Measurements from ENCODE around the gene ZNF221. TPM values are rescaled to one million over a fixed set of nuclear protein-coding genes. Genes with fewer than 3 reads are reported as not detected.

ZNF221 gene
- total RNA-seq, result 2.4 TPM
- polyA plus RNA-seq, result 1.1 TPM
- long read RNA-seq, donor 1, result 0 reads
- long read RNA-seq, donor 2, partial matches to known transcripts, result 0 of 2 reads
- long read RNA-seq, donor 2, other reads (novel, unspliced or antisense), result 0 of 2 reads
- long read RNA-seq, donor 3, result 0 reads
- long read RNA-seq, donor 4, result 0 reads
- long read RNA-seq, donor 5, partial matches to known transcripts, result 0 of 1 reads
- long read RNA-seq, donor 5, other reads (novel, unspliced or antisense), result 0 of 1 reads
- long read RNA-seq, donor 6, result 0 reads
- long read RNA-seq, donor 7, partial matches to known transcripts, result 0 of 1 reads
- long read RNA-seq, donor 7, other reads (novel, unspliced or antisense), result 0 of 1 reads
- long read RNA-seq, donor 8, result 0 reads
- long read RNA-seq, donor 9, result 0 reads
- long read RNA-seq, donor 10, result 0 reads

DNA sequence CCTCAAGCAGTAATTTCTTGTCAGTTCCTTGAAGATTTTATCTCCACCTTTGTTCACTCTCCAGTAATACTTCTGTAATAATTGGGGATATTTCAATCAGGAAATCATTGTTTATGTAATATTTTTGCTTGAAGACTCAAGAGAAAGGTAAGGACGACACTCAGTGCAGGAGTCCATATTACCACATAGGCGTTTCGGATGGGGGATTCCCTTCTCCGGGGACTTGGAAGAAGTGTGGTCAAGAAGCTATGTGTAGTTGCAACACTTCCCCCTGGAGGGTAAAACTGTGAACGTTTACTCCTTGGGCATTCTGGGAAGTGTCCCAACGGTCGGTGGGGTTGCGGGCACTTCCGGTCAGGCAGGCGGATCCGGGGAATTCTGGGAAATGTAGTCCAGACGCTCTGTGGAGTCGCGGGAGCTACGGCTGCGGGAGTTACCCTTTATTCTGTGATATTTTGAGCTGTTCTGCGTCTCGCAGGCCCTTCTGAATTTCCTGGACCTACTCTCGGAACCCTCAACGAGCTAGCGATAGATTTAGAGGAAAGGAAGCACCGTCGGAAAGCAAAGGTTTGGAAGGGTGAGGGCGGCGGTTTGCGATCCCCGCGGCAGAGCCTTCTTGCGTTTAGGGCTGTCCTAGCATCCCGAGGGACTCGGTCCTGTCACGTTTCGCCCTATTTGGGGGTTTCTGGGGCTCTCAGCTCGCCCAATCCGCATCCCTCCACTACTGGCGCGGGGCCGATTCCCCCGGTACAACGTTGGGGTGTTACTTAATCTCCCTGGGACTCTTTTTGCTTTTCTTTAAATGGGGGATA lies at the start of gene ZNF221:
Gene ZNF221, plus strand, starts transcription at position 395 of the 812 bp plus-strand sequence. CDS start 11,499 bp downstream, outside the sequence.
- Histone ChIP-seq H3K9me3 (ENCODE audit: control insufficient read depth in 2 of 2, insufficient read depth in 1 of 2, low read length in 1 of 2) (peaks cover 0 to 10% of the 10 kb centered on the region in 2 donors), H3K27me3 (ENCODE audit: control insufficient read depth in 2 of 2, insufficient read depth in 1 of 2, low read length in 1 of 2) (no peaks in the 10 kb centered on the region), H3K4me3 (ENCODE audit: low read length in 2 of 2) (peak within 1 kb of the TSS; percentile 56 to 79), H3K4me1 (ENCODE audit: control insufficient read depth in 2 of 2, insufficient read depth in 2 of 2, low read length in 2 of 2) (peaks cover 0 to 5% of the 10 kb centered on the region in 2 donors), H3K27ac (ENCODE audit: low read depth in 1 of 2, low read length in 1 of 2) (peak within 1 kb of the TSS in 1 of 2 donors; percentile 45), H3K36me3 (ENCODE audit: control insufficient read depth in 2 of 2, insufficient read depth in 2 of 2, low read length in 1 of 2) (no peaks in the 10 kb centered on the region)
- peak; percentile 44 to 83 (median 56) for DNase-seq (ENCODE audit: low read depth in 6 of 9, low spot score in 9 of 9)
- 1% methylated on average over 40 of the region's 40 CpGs for WGBS

DNA sequence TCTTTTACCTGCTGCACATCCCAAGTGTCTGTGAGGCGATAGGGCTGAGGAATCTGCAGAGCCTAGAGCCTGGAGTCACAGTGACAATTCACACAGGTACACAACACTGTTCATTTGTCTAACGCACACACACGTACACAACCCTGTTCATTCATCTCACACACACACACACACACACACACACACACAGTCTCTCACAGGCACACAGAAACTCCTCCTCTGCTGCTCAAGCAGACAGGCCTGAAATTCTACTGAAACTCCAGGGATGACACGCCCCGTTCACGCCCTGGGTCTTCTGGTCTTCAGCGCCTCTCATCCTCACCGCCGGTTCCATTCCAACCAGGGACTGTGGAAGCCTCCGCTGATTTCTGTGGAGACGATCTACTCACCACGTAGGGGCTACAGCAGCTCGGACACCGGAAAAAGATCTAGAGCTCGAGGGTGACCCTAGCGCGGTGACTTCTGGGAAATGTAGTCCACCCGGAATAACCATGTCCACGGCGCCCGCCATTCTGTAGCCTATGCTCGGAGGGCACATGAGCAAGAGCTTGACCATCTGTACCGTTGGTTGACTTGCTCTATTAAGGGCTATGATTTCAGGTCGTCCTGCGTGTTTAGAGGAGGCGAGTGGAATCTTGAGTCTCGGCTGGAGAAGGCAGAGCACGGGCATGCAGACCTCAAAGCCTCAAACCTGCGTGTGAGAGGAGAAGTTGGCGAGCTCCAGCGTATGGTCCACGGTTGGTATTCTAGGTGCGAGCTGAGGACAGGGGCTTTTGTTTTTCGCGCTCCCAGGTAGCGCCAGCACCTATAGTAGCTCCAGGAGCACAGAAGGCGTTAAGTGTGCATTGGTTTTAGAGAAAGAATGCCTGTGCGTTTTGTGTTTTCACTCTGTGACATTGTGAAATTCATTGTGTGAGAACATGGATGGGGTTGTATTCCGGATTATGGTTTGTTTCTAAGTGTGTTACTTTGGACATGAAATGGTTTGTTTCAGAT lies 49.3 kb upstream of the ZNF221 start:
- WGBS, result 21% methylated on average over 39 of the region's 39 CpGs
- DNase-seq (ENCODE audit: low read depth in 6 of 9, low spot score in 9 of 9), result peak; percentile 42 to 81 (median 54)
- peaks cover 0 to 10% of the 10 kb centered on the region in 2 donors for H3K9me3 ChIP-seq (ENCODE audit: control insufficient read depth in 2 of 2, insufficient read depth in 1 of 2, low read length in 1 of 2)
- H3K36me3 ChIP-seq (ENCODE audit: control insufficient read depth in 2 of 2, insufficient read depth in 2 of 2, low read length in 1 of 2), result no peaks in the 10 kb centered on the region
- H3K27me3 ChIP-seq (ENCODE audit: control insufficient read depth in 2 of 2, insufficient read depth in 1 of 2, low read length in 1 of 2), result no peaks in the 10 kb centered on the region
- H3K4me1 ChIP-seq (ENCODE audit: control insufficient read depth in 2 of 2, insufficient read depth in 2 of 2, low read length in 2 of 2), result peaks cover 5 to 9% of the 10 kb centered on the region in 2 donors
- H3K4me3 ChIP-seq (ENCODE audit: low read length in 2 of 2), result peak overlapping the region; percentile 58 to 61
- H3K27ac ChIP-seq (ENCODE audit: low read depth in 1 of 2, low read length in 1 of 2), result no peak overlapping the region

DNA sequence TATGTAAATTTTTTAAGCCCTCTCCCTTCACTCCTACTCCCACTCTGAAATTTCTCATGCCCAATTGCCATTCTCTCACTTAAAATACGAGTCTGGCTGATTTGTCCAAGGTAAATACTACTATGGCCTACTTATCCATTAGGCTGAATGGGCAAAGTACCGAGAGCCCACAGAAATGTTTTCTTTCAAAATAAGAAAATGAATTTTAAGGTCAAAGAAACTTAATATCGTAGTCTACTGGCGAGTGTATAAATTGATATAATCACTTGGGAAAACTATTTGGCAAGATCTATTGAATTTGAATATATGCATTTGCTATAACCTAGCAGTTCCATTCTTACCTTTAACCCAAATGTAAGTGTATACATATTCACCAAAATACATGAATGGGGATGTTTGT lies 48.6 kb upstream of the ZNF221 start:
- no peaks in the 10 kb centered on the region for H3K27me3 ChIP-seq (ENCODE audit: control insufficient read depth in 2 of 2, insufficient read depth in 1 of 2, low read length in 1 of 2)

DNA sequence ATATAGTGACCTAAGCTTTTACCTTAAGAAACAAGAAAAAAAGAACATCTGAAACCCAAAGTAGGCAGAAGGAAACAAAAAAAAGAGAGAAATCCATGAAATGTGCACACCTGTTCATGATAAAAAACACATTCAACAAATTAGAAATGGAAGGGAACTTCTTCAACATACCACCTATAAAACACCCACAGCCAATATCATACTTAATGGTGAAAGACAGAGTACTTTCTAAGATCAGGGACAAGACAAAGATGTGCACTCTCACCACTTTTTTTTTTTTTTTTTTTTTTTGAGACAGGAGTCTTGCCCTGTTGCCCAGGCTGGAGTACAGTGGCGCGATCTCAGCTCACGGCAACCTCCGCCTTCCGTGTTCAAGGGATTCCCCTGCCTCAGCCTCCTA lies 45.1 kb upstream of the ZNF221 start:
- DNase-seq (ENCODE audit: low read depth in 6 of 9, low spot score in 9 of 9), result no peak
- Histone ChIP-seq H3K27ac (ENCODE audit: low read depth in 1 of 2, low read length in 1 of 2) (no peak overlapping the region), H3K9me3 (ENCODE audit: control insufficient read depth in 2 of 2, insufficient read depth in 1 of 2, low read length in 1 of 2) (peaks cover 0 to 15% of the 10 kb centered on the region in 2 donors), H3K4me1 (ENCODE audit: control insufficient read depth in 2 of 2, insufficient read depth in 2 of 2, low read length in 2 of 2) (peaks cover 4 to 8% of the 10 kb centered on the region in 2 donors), H3K4me3 (ENCODE audit: low read length in 2 of 2) (no peak overlapping the region), H3K36me3 (ENCODE audit: control insufficient read depth in 2 of 2, insufficient read depth in 2 of 2, low read length in 1 of 2) (no peaks in the 10 kb centered on the region), H3K27me3 (ENCODE audit: control insufficient read depth in 2 of 2, insufficient read depth in 1 of 2, low read length in 1 of 2) (no peaks in the 10 kb centered on the region)
- 98% methylated on average over 5 of the region's 5 CpGs for WGBS

More for the DNA sequence above, 48.6 kb upstream of the ZNF221 start:
- H3K9me3 ChIP-seq (ENCODE audit: control insufficient read depth in 2 of 2, insufficient read depth in 1 of 2, low read length in 1 of 2), result peaks cover 0 to 10% of the 10 kb centered on the region in 2 donors
- no peaks in the 10 kb centered on the region for H3K36me3 ChIP-seq (ENCODE audit: control insufficient read depth in 2 of 2, insufficient read depth in 2 of 2, low read length in 1 of 2)
- peaks cover 5 to 9% of the 10 kb centered on the region in 2 donors for H3K4me1 ChIP-seq (ENCODE audit: control insufficient read depth in 2 of 2, insufficient read depth in 2 of 2, low read length in 2 of 2)
- 98% methylated on average over 4 of the region's 4 CpGs for WGBS
- DNase-seq (ENCODE audit: low read depth in 6 of 9, low spot score in 9 of 9), result no peak
- no peak overlapping the region for H3K4me3 ChIP-seq (ENCODE audit: low read length in 2 of 2)
- no peak overlapping the region for H3K27ac ChIP-seq (ENCODE audit: low read depth in 1 of 2, low read length in 1 of 2)

DNA sequence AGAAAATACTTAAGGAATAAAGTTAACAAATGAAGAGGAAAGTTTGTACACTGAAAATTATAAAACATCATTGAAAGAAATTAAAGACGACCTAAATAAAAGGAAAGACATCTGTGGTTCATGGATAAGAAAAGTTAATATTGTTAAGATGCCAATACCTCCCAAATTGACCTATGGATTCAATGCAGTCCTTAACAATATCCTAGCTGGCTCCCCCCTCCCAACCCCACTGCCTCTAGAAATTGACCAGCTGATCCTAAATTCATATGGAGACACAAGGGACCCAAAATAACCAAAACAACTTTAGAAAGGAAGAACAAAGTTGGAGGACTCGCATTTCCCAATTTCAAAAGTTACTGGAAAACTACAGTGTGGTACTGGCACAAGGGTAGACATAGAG lies 44.3 kb upstream of the ZNF221 start:
- peaks cover 0 to 13% of the 10 kb centered on the region in 2 donors for H3K9me3 ChIP-seq (ENCODE audit: control insufficient read depth in 2 of 2, insufficient read depth in 1 of 2, low read length in 1 of 2)
- no peaks in the 10 kb centered on the region for H3K27me3 ChIP-seq (ENCODE audit: control insufficient read depth in 2 of 2, insufficient read depth in 1 of 2, low read length in 1 of 2)
- no peak overlapping the region for H3K27ac ChIP-seq (ENCODE audit: low read depth in 1 of 2, low read length in 1 of 2)
- 95% methylated on average over 2 of the region's 2 CpGs for WGBS
- no peak for DNase-seq (ENCODE audit: low read depth in 6 of 9, low spot score in 9 of 9)
- peaks cover 0 to 3% of the 10 kb centered on the region in 2 donors for H3K4me1 ChIP-seq (ENCODE audit: control insufficient read depth in 2 of 2, insufficient read depth in 2 of 2, low read length in 2 of 2)
- H3K4me3 ChIP-seq (ENCODE audit: low read length in 2 of 2), result no peak overlapping the region
- no peaks in the 10 kb centered on the region for H3K36me3 ChIP-seq (ENCODE audit: control insufficient read depth in 2 of 2, insufficient read depth in 2 of 2, low read length in 1 of 2)

DNA sequence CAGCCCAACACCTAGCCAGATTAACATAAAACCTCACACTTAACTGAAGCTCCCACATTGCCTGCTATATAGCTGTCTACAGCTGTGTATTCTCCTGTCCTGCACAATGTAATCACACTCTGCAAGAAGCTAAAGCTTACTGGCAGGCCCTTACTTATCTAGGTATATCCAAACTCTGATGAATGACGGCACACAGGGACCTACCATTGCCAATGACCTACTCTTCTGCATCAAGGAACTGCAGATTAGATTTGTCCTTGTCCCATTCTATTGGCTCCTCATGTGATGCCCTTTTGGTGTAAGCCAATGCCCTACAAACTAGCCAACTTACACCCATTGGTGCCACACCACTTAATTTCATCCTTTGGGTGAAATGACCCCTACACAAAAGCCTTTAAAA lies 42.4 kb upstream of the ZNF221 start:
- Histone ChIP-seq H3K36me3 (ENCODE audit: control insufficient read depth in 2 of 2, insufficient read depth in 2 of 2, low read length in 1 of 2) (peaks cover 5 to 7% of the 10 kb centered on the region in 2 donors), H3K4me1 (ENCODE audit: control insufficient read depth in 2 of 2, insufficient read depth in 2 of 2, low read length in 2 of 2) (no peaks in the 10 kb centered on the region), H3K9me3 (ENCODE audit: control insufficient read depth in 2 of 2, insufficient read depth in 1 of 2, low read length in 1 of 2) (peaks cover 5 to 15% of the 10 kb centered on the region in 2 donors), H3K4me3 (ENCODE audit: low read length in 2 of 2) (no peak overlapping the region), H3K27me3 (ENCODE audit: control insufficient read depth in 2 of 2, insufficient read depth in 1 of 2, low read length in 1 of 2) (no peaks in the 10 kb centered on the region), H3K27ac (ENCODE audit: low read depth in 1 of 2, low read length in 1 of 2) (no peak overlapping the region)
- no peak for DNase-seq (ENCODE audit: low read depth in 6 of 9, low spot score in 9 of 9)
- 98% methylated on average over 1 of the region's 1 CpG for WGBS

DNA sequence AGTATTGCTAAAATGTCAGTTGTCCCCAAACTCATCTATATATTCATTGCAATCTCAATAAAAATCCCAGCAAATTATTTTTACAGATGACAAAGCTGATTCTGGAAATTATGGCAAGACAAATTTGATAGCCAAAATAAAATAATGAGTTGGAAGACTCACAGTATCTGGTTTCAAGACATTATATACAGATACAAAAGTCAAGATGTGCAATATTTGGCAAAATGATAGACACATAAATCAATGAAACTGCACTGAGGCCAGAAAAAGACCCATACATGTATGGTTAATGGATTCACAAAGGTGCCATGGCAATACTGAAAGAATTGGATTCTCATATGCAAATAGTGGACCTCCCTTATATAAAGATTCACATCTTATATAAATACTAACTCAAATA lies 40.1 kb upstream of the ZNF221 start:
- Histone ChIP-seq H3K4me3 (ENCODE audit: low read length in 2 of 2) (no peak overlapping the region), H3K27ac (ENCODE audit: low read depth in 1 of 2, low read length in 1 of 2) (no peak overlapping the region), H3K27me3 (ENCODE audit: control insufficient read depth in 2 of 2, insufficient read depth in 1 of 2, low read length in 1 of 2) (no peaks in the 10 kb centered on the region), H3K36me3 (ENCODE audit: control insufficient read depth in 2 of 2, insufficient read depth in 2 of 2, low read length in 1 of 2) (peaks cover 27 to 29% of the 10 kb centered on the region in 2 donors), H3K4me1 (ENCODE audit: control insufficient read depth in 2 of 2, insufficient read depth in 2 of 2, low read length in 2 of 2) (no peaks in the 10 kb centered on the region), H3K9me3 (ENCODE audit: control insufficient read depth in 2 of 2, insufficient read depth in 1 of 2, low read length in 1 of 2) (peaks cover 22 to 29% of the 10 kb centered on the region in 2 donors)
- DNase-seq (ENCODE audit: low read depth in 6 of 9, low spot score in 9 of 9), result no peak

DNA sequence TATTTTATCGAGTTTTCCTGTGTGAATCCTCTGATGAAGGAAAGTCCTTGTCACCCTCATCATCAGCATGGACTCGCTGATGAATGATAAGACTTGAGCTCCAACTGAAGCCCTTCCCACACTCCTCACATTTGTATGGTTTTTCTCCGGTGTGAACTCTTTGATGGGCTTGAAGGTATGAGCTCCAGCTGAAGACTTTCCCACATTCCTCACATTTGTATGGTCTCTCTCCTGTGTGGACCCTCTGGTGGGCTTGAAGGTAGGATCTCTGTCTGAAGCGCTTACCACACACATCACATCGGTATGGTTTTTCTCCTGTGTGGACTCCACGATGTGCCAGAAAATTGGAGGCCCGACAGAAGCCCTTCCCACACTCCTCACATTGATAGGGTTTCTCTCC lies 37.6 kb upstream of the ZNF221 start:
- Histone ChIP-seq H3K36me3 (ENCODE audit: control insufficient read depth in 2 of 2, insufficient read depth in 2 of 2, low read length in 1 of 2) (peaks cover 44 to 47% of the 10 kb centered on the region in 2 donors), H3K4me1 (ENCODE audit: control insufficient read depth in 2 of 2, insufficient read depth in 2 of 2, low read length in 2 of 2) (no peaks in the 10 kb centered on the region), H3K4me3 (ENCODE audit: low read length in 2 of 2) (no peak overlapping the region), H3K27me3 (ENCODE audit: control insufficient read depth in 2 of 2, insufficient read depth in 1 of 2, low read length in 1 of 2) (no peaks in the 10 kb centered on the region), H3K9me3 (ENCODE audit: control insufficient read depth in 2 of 2, insufficient read depth in 1 of 2, low read length in 1 of 2) (peaks cover 24 to 28% of the 10 kb centered on the region in 2 donors), H3K27ac (ENCODE audit: low read depth in 1 of 2, low read length in 1 of 2) (no peak overlapping the region)
- DNase-seq (ENCODE audit: low read depth in 6 of 9, low spot score in 9 of 9), result no peak
- WGBS, result 98% methylated on average over 7 of the region's 7 CpGs
